ENCODE data around the gene FAM3C.
A peak's percentile ranks its signal among the peaks of the same experiment; 100 is the strongest.
"Not testable (repeated sequence)": the region's sequence is repeated elsewhere in the genome, so short reads cannot be mapped to it uniquely, and the experiment has no call there.

The FAM3C gene

DNA sequence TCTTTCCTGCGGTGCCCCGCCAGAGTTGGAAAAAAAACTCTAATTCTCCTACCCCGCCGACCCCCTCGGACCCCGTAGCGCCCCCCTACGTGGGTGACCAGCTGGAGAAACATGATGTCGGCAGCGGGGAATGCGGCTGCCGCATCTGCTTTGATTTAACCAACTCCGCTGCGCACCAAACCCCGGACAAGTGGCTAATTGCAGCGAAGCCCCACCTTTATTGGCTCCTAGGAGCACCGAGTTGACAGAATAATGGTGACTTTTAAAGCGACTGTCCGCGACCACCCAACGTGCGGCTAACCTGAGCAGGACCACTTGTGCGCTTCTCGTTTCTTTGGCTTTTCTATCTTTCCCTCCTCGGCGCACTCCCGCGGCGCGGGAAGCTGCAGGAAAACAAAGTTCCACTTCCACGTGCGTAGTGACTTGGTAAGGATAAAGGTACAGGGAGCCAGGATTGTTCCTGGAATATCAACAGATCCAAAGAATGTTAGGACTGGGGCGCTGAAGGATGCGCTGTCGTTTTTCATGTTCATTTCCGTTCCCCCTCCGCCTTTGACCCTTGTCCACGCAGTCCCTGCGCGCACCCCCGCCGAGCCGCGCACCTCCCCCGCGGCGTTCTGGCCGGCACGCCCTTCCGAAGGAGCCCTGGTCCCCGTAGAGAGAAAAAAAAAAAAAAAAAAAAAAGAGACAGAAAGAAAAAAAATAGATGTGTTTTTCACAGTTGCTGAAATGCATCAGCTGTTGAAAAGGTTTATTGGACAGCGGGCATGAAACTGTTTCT is 65.9 kb downstream of the FAM3C start:
- no peak for DNase-seq (ENCODE audit: low spot score)

DNA sequence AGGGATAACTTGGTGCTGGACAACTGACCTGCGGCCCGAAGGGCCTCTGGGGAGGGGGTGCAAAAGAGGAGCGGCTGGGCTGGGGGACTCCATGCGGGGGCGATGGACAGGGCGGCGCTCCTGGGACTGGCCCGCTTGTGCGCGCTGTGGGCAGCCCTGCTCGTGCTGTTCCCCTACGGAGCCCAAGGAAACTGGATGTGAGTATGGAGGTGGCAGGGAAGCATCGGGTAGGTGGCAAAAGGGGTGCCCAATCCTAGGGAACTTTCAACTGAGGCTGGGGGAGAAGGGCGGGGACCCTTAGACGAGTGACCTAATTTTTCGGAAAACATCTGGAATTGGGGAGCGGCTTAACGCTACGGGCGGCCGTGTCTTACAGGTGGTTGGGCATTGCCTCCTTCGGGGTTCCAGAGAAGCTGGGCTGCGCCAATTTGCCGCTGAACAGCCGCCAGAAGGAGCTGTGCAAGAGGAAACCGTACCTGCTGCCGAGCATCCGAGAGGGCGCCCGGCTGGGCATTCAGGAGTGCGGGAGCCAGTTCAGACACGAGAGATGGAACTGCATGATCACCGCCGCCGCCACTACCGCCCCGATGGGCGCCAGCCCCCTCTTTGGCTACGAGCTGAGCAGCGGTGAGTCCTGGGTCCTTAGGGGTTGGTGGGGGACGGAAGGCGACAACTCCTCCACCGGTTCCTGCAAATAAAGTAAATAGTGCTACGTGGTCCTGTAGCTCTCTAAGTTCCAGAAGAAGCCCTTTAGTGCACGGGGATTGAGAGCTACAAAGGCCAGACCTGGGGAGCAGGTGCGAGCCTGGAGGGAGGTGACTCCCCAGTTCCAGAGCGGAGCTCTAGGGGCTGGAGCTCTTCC is 66.7 kb downstream of the FAM3C start:
- peak; percentile 26 for DNase-seq (ENCODE audit: low spot score)

DNA sequence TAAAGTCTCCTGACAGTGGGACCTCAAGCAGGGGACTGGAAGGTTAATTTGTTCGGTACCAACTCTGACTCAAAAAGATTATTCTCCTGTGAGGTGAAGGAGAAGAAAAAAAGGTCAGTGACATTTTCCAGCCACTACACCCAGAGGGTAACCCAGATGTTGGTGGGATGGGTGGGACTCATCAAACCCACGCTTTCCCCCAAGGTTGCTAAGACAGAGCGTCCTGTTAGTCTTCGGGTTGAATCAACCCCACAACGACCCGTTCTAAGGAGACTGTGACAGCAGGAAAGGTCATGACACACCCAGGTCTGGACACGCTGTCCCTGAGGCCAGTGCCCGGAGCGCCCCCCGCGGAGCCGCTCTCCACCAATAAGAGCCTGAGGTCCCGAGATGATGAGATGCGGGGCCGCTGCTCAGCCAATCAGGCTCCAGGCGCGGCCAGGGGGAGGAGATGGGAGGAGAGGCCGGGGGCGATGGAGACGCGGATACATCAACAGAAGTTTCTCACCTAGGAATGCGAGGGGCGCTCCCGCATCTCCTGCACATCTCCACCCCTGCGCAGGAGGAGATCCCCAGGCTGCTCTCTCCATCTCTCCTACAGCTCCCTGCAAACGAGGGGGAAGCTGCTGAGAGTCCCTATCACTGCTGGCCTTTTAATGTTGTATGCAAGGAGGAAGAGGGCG is 67.5 kb downstream of the FAM3C start, which contains the start of gene WNT16:
Gene WNT16 (plus strand): TSS at position 493 of the 683 bp plus-strand sequence. CDS start 293 bp downstream, outside the sequence.
- DNase-seq (ENCODE audit: low spot score): no peak

DNA sequence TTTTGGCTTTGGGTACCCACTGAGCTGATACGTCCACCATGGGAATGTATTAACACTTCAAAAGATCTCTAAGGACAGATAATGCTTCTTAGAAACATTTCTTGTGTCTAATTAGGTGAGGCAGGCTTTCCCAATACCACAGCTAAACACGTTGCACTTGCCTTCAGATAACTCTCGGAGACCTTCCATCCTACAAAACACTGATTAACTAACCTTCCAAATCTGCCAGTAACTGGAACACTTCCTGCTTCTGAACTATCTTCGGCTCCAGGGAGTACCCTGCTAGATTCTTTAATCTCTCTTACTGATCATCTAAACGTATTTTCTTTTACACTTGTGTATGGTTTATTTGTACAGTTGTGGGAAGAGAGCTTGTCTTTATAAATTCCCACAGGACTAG is 68.4 kb downstream of the FAM3C start:
- DNase-seq (ENCODE audit: low spot score): no peak

DNA sequence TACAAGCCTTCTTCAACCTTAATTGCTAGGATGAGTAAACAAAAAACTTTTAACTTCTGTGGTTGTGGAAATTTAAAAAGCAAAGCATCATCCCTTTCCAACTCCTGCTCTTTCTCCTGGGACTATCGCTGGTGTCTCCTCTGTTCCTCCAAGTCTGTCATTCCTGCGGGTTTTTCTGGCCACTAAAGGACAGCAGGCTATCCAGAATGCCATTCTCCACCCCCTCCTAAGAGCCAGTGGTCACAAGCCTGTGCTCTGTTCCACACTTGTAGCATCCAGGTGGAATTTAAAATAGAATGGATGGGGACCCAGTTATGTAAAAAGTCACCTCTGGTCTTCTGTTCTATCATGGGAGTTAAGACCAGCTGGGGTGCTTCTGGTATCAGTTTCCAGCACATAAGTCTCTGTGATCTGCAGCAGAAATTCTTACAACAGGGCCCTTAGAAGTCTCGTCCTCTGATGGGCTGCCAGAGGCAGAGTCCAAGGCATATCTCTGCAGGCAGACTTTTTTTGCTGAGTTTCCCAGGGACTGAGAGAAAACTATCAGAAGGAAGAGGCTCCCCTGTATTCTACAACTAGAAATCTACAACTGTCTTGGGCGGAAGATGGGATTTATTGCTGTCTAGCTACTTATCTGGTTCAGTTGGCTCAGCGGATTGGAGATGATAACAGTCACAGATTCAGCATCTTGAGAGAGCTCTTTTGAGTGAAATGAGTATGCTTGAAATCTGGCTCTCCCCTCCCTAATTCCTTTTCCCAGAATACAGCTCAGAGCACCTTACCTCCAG is 72.4 kb downstream of the FAM3C start:
- DNase-seq (ENCODE audit: low spot score): no peak

DNA sequence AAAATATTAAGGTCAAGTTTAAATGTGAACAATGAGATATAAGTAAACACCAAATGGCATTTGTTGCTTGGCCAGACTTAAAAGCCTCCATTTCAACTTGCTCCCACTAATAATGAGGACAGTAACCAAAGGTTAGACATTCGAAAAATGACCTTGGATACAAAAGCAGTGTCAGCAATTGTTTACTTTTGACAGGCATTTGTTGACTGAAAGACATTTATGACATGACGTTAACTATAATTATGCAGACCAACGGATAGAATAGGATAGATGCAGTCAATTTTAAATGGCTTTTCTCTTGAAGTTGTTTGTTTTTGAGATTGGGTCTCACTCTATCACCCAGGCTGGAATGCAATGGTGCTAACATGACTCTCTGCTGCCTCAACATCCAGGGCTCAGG is 73.6 kb downstream of the FAM3C start:
- no peak for DNase-seq (ENCODE audit: low spot score)

DNA sequence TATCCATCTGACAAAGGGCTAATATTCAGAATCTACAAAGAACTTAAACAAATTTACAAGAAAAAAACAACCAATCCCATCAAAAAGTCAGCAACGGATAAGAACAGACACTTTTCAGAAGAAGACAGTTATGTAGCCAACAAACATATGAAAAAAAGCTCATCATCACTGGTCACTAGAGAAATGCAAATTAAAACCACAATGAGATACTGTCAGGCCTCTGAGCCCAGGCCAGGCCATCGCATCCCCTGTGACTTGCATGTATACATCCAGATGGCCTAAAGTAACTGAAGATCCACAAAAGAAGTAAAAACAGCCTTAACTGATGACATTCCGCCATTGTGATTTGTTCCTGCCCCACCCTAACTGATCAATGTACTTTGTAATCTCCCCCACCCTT is 80.9 kb downstream of the FAM3C start:
- not testable (repeated sequence) for DNase-seq (ENCODE audit: low spot score)

DNA sequence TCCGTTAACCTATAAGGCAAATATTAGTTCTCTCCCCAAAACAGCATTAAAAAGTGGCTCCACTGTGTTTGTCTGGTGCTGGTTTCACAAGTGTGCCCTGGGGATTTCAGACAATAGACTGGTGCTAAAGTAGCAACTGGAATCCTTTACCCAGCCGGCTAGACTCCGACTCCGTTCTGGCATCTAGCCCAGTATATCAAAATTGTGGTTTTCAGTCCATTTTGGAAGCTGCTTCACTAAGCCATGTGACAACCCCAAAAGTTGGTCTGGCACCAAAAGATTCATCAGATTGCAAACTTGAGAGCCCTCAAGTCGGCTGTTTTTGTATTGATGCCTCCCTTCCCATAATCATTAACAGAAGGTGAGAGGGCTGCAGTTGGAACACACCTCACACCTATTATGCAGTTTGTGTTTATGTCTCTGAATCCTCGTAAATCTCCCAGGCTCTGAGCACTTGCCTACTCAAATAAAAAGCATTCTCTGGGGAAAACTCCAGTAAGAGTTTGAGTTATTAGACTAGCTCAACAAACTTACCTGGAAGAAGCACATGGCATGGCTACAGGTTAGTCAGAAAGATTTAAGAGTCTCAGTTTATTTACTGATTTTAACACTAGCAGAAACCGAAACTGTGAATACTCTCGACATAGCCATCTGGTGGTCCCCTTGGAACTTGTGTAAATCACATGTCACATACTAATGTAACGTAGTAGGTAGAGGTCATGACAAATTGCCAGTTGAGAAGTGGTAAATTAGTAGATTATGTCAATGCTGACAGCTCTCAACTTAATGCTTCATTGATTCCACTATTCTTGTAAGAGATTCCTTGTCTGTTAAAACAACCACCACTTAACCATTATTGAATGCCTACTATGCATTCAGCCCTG is 82.1 kb downstream of the FAM3C start:
- no peak for DNase-seq (ENCODE audit: low spot score)

DNA sequence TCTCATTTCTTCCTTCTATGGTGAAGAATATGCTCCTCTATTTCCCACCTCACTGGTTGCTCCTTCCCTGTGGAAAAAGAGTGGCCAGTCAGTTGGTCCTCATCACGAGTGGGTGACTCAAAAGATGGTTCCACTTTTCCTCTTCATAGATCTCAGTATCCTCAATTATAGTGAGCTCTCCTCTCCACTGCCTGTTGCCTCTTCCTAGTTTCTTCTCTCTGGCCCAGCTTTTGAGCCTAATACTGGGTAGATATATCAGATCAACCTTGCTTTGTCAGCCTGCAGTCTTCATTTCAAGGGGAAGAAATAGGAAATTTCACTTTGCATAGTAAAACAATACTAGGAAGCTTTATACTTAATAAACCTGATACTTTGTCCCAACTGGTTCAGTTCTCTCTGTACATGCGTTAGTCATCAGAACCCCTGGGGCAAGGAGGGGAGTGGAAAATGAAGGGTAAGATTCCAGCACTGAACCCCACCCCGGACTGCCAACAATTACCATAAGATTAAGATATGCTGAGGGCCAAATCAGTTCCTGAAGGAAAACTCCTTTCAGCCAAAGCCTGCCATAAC is 82.8 kb downstream of the FAM3C start:
- DNase-seq (ENCODE audit: low spot score): no peak

DNA sequence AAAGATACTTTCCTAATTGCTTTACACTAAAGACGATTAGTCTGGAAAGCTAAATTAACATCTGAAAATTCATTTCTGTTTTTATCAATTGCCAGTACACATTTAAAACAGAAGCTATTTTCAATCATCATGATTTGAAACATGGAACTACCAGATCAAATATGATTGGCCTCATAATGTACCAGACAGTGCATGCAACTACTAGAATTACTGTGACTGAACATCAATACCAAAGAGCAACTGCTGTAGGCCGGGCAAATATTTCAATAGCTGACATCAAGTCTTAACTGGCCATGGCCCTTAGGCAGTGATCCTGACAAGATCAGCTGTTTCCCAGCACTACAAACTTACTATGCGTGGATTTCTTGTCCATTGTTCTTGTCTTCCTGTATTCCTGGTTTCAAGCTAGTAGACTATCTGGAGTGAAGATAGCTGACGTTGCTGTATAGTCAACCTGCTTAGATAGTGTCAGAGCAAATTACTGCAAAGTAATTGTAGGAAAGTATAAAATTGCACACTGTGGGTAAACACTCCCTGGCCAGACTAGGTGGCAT is 89.0 kb downstream of the FAM3C start:
- DNase-seq (ENCODE audit: low spot score): no peak

DNA sequence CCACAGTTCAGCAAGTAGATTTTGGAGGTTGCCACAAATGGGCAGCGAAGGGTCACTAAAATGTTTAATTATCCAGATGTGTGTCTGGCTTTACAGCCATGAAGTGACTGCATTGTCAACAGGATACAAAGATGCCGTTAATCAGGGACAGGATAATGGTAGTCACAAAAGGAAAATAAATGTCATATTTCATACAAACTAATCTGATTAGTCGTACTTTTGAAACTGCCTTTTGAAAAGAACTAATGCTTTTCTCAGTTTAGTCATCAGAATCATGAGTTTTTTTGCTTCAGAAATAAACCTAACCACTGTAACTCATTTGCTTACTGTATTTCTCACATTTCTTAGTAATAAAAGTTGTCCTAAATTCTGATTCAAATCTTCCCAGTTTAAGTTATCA is 89.5 kb downstream of the FAM3C start:
- no peak for DNase-seq (ENCODE audit: low spot score)

DNA sequence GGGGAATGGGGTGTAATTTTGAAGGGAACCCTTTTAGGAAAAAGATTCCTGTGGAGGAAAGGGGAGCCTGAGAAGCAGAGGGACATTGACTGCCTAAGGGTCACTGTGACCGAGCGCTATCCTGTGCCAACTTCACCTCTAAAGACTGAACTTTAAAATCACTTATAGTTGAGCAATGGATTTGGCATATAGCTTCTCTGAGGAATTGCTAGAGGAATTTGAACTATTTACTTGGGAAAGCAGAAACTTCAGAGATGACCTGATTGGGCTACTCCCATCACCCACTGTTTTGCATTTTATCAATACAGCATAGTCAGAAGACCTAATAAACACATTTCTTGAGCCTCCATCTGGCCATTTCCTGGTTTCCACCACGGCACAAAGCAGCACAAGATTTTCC is 91.0 kb downstream of the FAM3C start:
- no peak for DNase-seq (ENCODE audit: low spot score)

DNA sequence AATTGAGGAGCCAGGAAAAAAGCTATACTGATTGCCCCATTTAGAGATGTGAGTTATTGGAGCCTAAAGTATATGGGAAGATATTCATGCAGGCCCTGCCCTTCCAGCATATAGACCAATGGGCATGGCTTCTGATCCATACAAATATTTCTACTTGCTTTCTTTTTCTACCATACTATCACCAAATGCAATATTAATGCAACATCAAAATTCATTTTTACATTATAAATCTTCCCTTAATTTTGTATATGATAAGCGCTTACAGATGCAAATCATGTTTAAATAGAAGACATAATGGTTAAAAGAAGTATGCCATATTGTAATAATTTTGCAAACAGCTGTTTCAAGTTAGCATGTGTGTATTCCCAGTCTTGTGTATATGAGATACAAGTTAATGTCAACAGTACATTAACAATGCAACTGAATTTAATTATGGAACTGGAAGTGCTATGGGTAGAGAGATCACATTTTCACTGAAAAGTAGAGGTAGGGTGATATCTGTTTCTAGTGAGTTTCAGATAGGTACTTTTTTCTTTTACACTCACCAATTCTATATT is 91.9 kb downstream of the FAM3C start:
- DNase-seq (ENCODE audit: low spot score): no peak

DNA sequence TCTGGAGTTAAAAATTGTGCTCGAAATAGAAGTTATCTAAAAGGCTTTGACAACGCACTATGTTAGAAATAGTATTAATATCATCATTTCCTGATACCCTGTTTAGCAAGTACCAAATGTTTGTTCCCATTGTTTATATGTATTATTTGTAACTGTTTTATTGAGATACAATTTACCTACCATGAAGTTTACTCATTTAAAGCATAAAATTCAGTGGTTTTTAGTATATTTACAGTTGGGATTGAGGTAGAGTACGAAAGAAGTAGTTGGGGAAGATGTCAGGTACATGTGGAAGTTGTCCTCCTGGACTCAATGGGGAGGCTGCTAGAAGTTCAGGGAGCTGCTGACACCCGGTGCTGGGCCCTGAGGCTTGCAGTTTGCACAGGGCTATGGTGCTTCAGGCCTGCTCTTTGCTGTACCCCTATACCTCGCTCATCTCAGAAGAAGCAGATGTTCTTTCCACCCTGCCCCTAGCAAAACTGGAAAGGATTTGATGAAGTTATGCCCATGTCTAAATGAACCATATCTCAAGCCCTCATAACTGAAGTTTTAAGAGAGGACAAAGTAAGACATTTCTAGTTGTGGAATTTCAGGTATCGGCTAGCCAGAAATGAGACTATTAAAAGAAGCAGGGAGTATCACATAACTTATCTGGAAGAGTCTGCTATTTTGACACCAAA is 92.5 kb downstream of the FAM3C start:
- no peak for DNase-seq (ENCODE audit: low spot score)

DNA sequence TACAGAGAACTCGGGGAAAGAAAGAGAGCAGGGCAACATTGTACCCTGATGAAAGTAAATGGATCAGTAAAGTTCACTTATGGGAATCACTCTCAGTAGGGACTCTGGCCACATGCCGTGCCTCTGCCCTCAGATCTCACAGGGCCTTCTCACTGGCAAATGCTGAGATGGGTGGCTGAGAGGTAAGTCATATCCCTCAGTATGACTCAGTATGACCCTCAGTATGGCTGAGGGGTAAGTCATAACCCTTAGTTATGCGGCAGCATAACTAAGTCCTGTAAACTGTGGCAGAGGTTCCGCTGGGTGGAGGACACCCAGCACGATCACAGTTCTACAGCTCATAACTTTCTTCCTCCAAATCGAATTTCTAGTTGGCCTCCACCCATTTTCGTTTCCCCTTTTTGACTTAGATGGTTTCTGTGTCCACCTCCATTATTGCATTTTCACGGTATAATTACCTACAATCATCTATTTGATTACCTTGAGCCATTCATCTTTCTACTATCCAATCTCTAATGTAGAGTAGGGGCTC is 93.8 kb downstream of the FAM3C start:
- no peak for DNase-seq (ENCODE audit: low spot score)

DNA sequence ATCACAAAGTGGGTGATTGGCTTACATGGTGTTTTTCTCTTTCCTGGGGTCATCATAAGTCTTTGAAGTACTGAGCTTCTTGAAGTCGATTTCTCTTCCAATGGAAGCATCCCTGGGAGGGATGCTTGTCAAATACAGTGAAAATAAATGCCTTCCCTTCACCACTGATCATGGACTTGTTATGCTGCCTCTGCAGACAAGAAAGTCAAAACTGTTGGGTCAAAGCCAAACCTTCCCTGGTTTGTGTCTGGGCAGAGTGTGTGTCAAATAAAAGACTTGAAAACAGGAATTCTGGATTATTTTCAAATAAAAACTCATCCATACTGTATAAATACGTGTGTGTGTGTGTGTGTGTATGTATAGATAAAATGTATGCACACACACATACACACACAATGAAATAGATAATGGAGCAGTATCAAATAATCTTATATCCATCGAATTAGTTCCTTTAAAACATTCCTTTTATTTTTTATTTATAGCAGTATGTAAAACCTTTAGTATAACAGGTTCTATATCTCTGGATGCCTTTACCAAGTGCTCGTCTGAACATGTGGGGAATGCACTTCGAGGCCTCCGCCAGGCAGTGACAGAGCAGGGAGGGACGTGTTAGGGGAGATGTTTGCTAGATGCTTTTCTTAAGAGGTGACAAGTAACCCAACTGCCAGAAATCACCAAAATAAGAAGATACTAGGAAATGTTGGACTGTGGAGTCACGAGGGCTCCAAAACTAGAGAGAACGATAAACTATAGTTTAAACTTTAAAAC is 94.5 kb downstream of the FAM3C start:
- no peak for DNase-seq (ENCODE audit: low spot score)

DNA sequence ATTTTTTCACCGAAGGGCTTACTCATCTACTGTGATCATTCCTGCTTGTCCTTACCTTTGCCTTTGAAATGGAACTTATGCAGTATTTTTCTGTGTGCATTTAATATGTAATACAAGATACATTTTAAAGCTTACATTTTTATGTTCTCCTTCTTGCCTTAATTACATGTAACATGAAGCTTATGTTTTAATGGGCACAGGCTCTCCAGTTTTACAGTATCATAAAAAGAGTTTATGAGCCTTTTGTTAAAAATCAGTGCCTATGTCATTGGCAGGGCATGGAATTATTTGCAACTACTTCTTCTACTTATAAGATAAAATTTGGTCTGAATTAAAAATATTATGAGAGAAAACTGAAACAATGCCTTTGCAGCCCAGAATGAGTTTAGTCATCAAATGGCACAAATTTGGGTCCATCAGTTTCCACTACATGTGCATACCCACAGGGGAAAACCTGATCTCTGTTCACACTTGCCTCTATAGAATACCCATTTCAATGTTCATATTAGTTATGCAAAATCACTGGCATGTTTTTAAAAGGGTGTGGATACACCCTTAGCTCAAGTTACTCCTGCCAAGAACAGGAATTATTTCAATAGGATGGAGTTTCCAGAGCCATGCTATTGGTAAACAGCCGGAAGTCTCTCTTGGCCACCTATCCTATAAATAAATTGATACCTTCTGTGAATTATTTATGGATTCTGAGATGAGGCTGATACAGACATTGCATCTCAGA is 95.3 kb downstream of the FAM3C start:
- DNase-seq (ENCODE audit: low spot score): no peak

All from cerebellar cortex (tissue), 1 donor.